HL-60 (cell line): ENCODE data around the gene CCDC187.

Experiments
- CTCF ChIP-seq: IDR thresholded peaks from one replicate; pipeline ENCODE4 v1.5.1; 2011; ENCODE audit warnings: low read length, control low read depth, inconsistent platforms; ENCODE audit not compliant: insufficient read depth
- GABPA ChIP-seq: IDR thresholded peaks from 2 replicates; pipeline ENCODE4 v1.6.1; 2012; ENCODE audit warnings: low read depth
- POLR2AphosphoS5 ChIP-seq: IDR thresholded peaks from 2 replicates; pipeline ENCODE4 v1.6.1; 2012; ENCODE audit warnings: low read depth
- REST ChIP-seq: IDR thresholded peaks from 2 replicates; pipeline ENCODE4 v1.6.1; 2012; ENCODE audit warnings: low read depth; ENCODE audit not compliant: insufficient replicate concordance
- SPI1 ChIP-seq: IDR thresholded peaks from 2 replicates; pipeline ENCODE4 v1.6.1; 2012; ENCODE audit warnings: low read depth, mild to moderate bottlenecking, borderline replicate concordance

- TF ChIP-seq CTCF (no peak), POLR2AphosphoS5 (no peak), REST (no peak), GABPA (no peak), SPI1 (no peak)
Observed at GRCh38 chr9:136240941-136241340, 63.0 kb downstream of the CCDC187 start.
